ENCODE data around the gene LIN52. TPM values are rescaled to one million over a fixed set of nuclear protein-coding genes. Genes with fewer than 3 reads are reported as not detected.

The LIN52 gene
- total RNA-seq, 2 donors from 2014 or later, result 3.5 to 7.5 TPM

DNA sequence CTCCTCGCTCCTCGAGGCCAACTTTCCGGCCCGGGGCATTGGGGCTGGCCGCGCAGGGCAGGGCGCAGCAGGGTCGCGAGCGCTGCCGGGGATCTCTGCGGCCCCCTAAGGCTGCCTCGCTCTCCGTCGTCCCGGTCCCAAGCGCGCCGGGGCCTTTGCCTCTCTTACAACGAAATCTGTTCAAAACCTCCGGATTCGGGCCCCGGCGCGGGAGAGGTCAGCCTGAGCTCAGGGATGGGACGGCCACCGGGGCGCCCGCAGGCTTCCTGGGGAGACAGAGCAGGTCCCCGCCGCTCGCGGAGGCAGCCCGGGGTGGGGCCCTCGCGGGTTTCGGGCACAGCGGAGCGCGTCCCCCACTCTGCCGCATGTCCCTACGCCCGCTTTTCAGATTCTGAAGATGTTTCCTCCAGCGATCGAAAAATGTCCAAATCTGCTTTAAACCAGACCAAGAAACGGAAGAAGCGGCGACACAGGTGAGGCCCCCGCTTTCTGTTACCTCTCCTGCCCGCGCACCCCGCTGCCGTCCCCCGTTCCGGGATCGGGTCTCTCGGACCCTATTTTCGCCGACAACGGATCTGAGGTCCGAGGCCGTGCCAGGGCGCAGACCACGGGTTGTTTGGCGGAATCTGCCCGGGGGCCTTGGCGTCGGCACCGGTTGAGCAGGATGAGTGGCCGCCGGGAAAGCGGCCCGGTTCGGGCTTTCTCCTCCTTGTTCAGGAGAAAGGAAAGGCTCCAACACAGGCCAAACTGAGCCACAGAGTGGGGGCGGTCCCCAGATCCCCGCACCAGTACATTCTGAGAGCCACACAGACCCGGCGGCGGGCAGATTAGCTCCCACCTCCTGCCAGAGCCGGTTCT is 156.3 kb downstream of the LIN52 start:
- H3K27me3 ChIP-seq, result peaks cover 56% of the 10 kb centered on the region
- peak overlapping the region; percentile 4 for H3K4me3 ChIP-seq
- no peaks in the 10 kb centered on the region for H3K36me3 ChIP-seq
- H3K27ac ChIP-seq, result no peak overlapping the region
- intact Hi-C loops (cut with DNase I), result no loop called here
- TF ChIP-seq, protein P1, sequence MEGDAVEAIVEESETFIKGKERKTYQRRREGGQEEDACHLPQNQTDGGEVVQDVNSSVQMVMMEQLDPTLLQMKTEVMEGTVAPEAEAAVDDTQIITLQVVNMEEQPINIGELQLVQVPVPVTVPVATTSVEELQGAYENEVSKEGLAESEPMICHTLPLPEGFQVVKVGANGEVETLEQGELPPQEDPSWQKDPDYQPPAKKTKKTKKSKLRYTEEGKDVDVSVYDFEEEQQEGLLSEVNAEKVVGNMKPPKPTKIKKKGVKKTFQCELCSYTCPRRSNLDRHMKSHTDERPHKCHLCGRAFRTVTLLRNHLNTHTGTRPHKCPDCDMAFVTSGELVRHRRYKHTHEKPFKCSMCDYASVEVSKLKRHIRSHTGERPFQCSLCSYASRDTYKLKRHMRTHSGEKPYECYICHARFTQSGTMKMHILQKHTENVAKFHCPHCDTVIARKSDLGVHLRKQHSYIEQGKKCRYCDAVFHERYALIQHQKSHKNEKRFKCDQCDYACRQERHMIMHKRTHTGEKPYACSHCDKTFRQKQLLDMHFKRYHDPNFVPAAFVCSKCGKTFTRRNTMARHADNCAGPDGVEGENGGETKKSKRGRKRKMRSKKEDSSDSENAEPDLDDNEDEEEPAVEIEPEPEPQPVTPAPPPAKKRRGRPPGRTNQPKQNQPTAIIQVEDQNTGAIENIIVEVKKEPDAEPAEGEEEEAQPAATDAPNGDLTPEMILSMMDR (IDR thresholded peaks at IDR 0.05), result no peak
- peaks cover 9% of the 10 kb centered on the region for H3K4me1 ChIP-seq
- no peak for DNase-seq
- H3K9ac ChIP-seq (ENCODE audit: low read depth in 2 of 2, low read length in 2 of 2), result peak overlapping the region in 1 of 2 donors; percentile 24
- H3K9me3 ChIP-seq, result no peaks in the 10 kb centered on the region

DNA sequence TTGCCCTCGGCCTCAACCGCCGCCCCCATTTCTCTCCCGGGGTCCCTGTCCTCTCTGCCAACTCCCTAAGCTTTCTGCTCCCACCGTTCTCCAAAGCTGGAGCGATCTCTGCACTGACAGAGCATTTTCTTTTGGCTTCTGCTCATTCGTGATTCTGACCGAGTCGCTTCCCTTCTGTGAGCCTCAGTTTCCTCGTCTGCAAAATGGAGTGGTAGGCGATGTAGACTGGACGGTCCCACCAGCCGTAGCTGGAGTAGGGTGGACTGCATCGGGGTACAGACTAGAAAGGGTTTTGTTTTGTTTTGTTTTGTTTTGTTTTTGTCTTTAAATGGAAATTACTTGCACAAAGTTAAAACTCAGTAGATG is 156.9 kb downstream of the LIN52 start:
- intact Hi-C loops (cut with DNase I), result no loop called here
- TF ChIP-seq, protein P1 (IDR thresholded peaks at IDR 0.05), result no peak
- Histone ChIP-seq H3K9ac (ENCODE audit: low read depth in 2 of 2, low read length in 2 of 2) (no peak overlapping the region), H3K36me3 (no peaks in the 10 kb centered on the region), H3K27ac (no peak overlapping the region), H3K4me3 (no peak overlapping the region), H3K9me3 (no peaks in the 10 kb centered on the region), H3K27me3 (peaks cover 56% of the 10 kb centered on the region), H3K4me1 (peaks cover 9% of the 10 kb centered on the region)
- no peak for DNase-seq

DNA sequence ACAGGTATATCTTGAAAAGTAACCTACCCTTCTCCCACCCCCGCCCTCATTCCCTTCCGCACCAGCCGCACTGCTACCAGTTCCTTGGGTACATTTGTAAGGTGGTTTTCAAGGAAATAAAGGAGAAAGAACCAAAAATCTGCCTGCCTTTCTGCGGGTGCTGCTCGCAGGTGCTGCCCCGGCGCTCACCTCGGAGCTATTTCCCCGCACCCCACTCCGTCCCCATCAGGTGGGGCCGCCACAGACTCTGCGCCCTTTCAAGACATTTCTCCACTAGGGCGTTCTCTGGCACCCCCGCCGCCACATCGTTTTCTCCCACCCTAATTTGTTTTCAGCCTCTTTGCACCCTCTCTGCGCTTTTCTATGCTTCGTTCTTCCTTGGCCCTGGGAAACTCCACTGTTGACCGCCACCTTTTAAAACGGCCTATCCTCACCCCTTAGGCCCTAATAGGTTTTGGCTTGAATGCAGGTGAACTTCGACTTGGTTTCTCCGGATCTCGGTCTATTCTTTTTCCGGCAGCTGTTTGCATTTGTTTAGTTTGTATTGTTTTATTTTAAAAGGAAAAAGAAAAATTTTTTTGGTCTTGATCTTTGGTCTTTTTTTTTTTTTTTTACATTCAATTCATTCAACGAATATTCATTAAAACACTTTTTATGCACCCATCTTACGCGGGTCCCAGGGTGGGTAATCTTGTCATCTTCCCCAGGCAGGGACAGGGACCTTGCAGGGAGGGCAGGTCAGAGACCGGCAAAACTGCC is 157.4 kb downstream of the LIN52 start:
- Histone ChIP-seq H3K36me3 (no peaks in the 10 kb centered on the region), H3K4me3 (no peak overlapping the region), H3K9ac (ENCODE audit: low read depth in 2 of 2, low read length in 2 of 2) (no peak overlapping the region), H3K4me1 (peaks cover 9% of the 10 kb centered on the region), H3K9me3 (no peaks in the 10 kb centered on the region), H3K27me3 (peaks cover 56% of the 10 kb centered on the region), H3K27ac (no peak overlapping the region)
- intact Hi-C loops (cut with DNase I), result no loop called here
- DNase-seq, result no peak
- TF ChIP-seq, protein P1 (IDR thresholded peaks at IDR 0.05), result no peak

DNA sequence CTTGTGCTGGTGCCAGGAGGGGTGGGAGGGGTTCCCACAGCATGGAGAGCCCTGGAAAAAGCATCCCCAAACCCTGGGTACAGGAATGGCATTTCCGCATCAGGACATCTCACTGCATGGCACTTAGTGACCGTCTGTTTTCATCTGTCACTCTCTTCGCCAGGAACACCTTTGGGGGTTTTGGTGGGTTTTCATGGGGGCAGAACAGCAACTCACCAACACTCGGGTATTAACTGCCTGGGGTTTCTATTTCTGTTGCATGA is 158.0 kb downstream of the LIN52 start:
- H3K4me3 ChIP-seq, result no peak overlapping the region
- H3K36me3 ChIP-seq, result no peaks in the 10 kb centered on the region
- no peaks in the 10 kb centered on the region for H3K9me3 ChIP-seq
- intact Hi-C loops (cut with DNase I), result no loop called here
- H3K9ac ChIP-seq (ENCODE audit: low read depth in 2 of 2, low read length in 2 of 2), result no peak overlapping the region
- H3K27me3 ChIP-seq, result peaks cover 56% of the 10 kb centered on the region
- DNase-seq, result no peak
- TF ChIP-seq, protein P1 (IDR thresholded peaks at IDR 0.05), result no peak
- H3K4me1 ChIP-seq, result peaks cover 9% of the 10 kb centered on the region
- no peak overlapping the region for H3K27ac ChIP-seq

DNA sequence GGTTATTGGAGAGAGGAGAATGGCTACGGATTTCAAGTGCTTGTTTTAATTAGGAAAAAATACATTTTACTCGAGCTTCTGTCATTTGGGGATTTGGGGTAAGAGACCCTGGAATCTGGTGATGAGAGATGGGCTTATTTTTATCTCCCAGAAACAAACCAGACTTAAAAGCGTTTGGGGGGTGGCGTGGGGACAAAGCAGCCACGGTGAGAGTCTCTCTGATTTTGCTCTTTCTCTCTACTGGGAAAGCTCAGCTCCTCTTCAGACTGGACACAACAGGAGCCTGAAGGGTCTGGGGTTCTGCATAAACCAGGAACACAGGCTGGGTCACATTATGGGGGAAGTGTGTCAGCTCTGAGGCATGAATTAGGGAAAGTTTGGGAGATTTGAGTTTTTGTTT is 158.3 kb downstream of the LIN52 start:
- intact Hi-C loops (cut with DNase I), result no loop called here

More for the DNA sequence above, 158.3 kb downstream of the LIN52 start:
- Histone ChIP-seq H3K4me1 (peaks cover 9% of the 10 kb centered on the region), H3K9ac (ENCODE audit: low read depth in 2 of 2, low read length in 2 of 2) (no peak overlapping the region), H3K27ac (no peak overlapping the region), H3K36me3 (no peaks in the 10 kb centered on the region), H3K9me3 (no peaks in the 10 kb centered on the region), H3K27me3 (peaks cover 56% of the 10 kb centered on the region), H3K4me3 (no peak overlapping the region)
- DNase-seq, result no peak
- TF ChIP-seq, protein P1 (IDR thresholded peaks at IDR 0.05), result no peak

All from colonic mucosa (tissue), 4 donors.